A549 (cell line): Measurements from ENCODE around the gene TESMIN. TPM values are rescaled to one million over a fixed set of nuclear protein-coding genes. Genes with fewer than 3 reads are reported as not detected.

ENCODE experiments used
- ATAC-seq, 2 experiments: fragments of 200-7000 bp in 1 of 2; fragments of >200 bp in 1 of 2; cut with Nextera tagmentation in 1 of 2; cut with Tn5 transposase in 1 of 2; 3 replicates each; pipeline versions ENCODE4 v1.8.0 to v1.9.1; 2018 to 2020; ENCODE audit warnings: mild to moderate bottlenecking in 1 of 2, moderate library complexity in 1 of 2
- CTCF ChIA-PET: fragments of 300-600 bp; sonication (Branson Sonifier 250); formaldehyde crosslinking; extraction: SDS; loops from one replicate; lab custom pipeline; 2021; ENCODE audit warnings: antibody characterized with exemption, inconsistent platforms; lab: Yijun Ruan, JAX
- POLR2A ChIA-PET: fragments of 350-600 bp; formaldehyde crosslinking; extraction: SDS; loops from one replicate; lab custom pipeline; 2021; ENCODE audit warnings: antibody characterized with exemption, inconsistent platforms; lab: Yijun Ruan, JAX
- DNase-seq, 2 experiments: peaks; one replicate each; pipeline versions ENCODE4 v3.0.0 to v3.0.0-alpha.2; 2011 to 2016; ENCODE audit warnings: low read depth in 1 of 2, low spot score in 1 of 2
- FAIRE-seq: peaks from 2 replicates; lab custom pipeline; 2011; peaks lifted over from hg19 to GRCh38; lab: Jason Lieb, UNC
- H3K27ac ChIP-seq, 2 experiments: fragments of >200 bp; sonication (Bioruptor Twin); formaldehyde crosslinking; 3 replicates each; pipeline ENCODE4 v1.5.1; 2016 to 2017
- H3K4me1 ChIP-seq: fragments of >200 bp; sonication (Bioruptor Twin); formaldehyde crosslinking; 3 replicates; pipeline ENCODE4 v1.6.1; 2016
- H3K4me2 ChIP-seq: fragments of >200 bp; sonication (Bioruptor Twin); formaldehyde crosslinking; 3 replicates; pipeline ENCODE4 v1.6.1; 2016
- H3K4me3 ChIP-seq: fragments of >200 bp; sonication (Bioruptor Twin); formaldehyde crosslinking; 3 replicates; pipeline ENCODE4 v1.5.1; 2016
- H3K9me3 ChIP-seq: fragments of >200 bp; sonication (Bioruptor Twin); formaldehyde crosslinking; 3 replicates; pipeline ENCODE4 v1.6.1; 2016
- CHD2 ChIP-seq: fragments of 150-350 bp; IDR thresholded peaks from 2 replicates; pipeline ENCODE4 v1.6.1; 2014; ENCODE audit warnings: low read length; ENCODE audit not compliant: partially characterized antibody
- EHF ChIP-seq: fragments of 250-450 bp; sonication (Bioruptor Pico); IDR thresholded peaks from 2 replicates; pipeline ENCODE4 v1.5.0; 2020; ENCODE audit warnings: mild to moderate bottlenecking
- EHMT2 ChIP-seq: fragments of 200-600 bp; sonication (generic); IDR thresholded peaks from 2 replicates; pipeline ENCODE4 v1.6.1; 2016; ENCODE audit warnings: antibody characterized with exemption, low read depth, mild to moderate bottlenecking, moderate library complexity
- FOSB ChIP-seq: fragments of 250-450 bp; sonication (Bioruptor Pico); IDR thresholded peaks from 2 replicates; pipeline ENCODE4 v1.5.0; 2020; ENCODE audit warnings: mild to moderate bottlenecking, moderate library complexity
- JUNB ChIP-seq: fragments of >200 bp; sonication (Bioruptor Twin); formaldehyde crosslinking; IDR thresholded peaks from 2 replicates; pipeline ENCODE4 v1.6.1; 2016
- KDM5A ChIP-seq: fragments of 200-600 bp; sonication (generic); IDR thresholded peaks from 2 replicates; pipeline ENCODE4 v1.6.1; 2016; ENCODE audit warnings: antibody characterized with exemption, mild to moderate bottlenecking
- MAFK ChIP-seq: fragments of 450-650 bp; IDR thresholded peaks from 2 replicates; pipeline ENCODE4 v1.6.1; 2014; ENCODE audit not compliant: partially characterized antibody
- MAZ ChIP-seq: fragments of 150-350 bp; IDR thresholded peaks from 2 replicates; pipeline ENCODE4 v1.6.1; 2014; ENCODE audit warnings: antibody characterized with exemption, low read depth, low read length, borderline replicate concordance
- PHF8 ChIP-seq: fragments of 200-600 bp; sonication (generic); IDR thresholded peaks from 2 replicates; pipeline ENCODE4 v1.6.1; 2016; ENCODE audit warnings: low read depth, mild to moderate bottlenecking, antibody characterized with exemption, moderate library complexity, borderline replicate concordance
- RAD21 ChIP-seq, 2 experiments: fragments of >200 bp in 1 of 2; sonication (Bioruptor Twin) in 1 of 2; formaldehyde crosslinking in 1 of 2; IDR thresholded peaks in 1 of 2; conservative IDR thresholded peaks in 1 of 2; 2 replicates in 1 of 2; 3 replicates in 1 of 2; pipeline ENCODE4 v1.6.1; 2012 to 2018; ENCODE audit warnings: inconsistent platforms in 1 of 2
- RARB ChIP-seq: fragments of 250-450 bp; sonication (Bioruptor Pico); IDR thresholded peaks from 2 replicates; pipeline ENCODE4 v1.8.0; 2021; ENCODE audit warnings: mild to moderate bottlenecking, moderate library complexity
- RCOR1 ChIP-seq: fragments of 150-350 bp; IDR thresholded peaks from 2 replicates; pipeline ENCODE4 v1.6.1; 2014; ENCODE audit warnings: antibody characterized with exemption, low read length, low read depth
- RFX5 ChIP-seq: fragments of 450-650 bp; IDR thresholded peaks from 2 replicates; pipeline ENCODE4 v1.7.1; 2014; ENCODE audit warnings: antibody characterized with exemption, mild to moderate bottlenecking, moderate library complexity
- RNF2 ChIP-seq: fragments of 200-600 bp; sonication (generic); IDR thresholded peaks from 2 replicates; pipeline ENCODE4 v1.6.1; 2016; ENCODE audit warnings: low read depth, mild to moderate bottlenecking, antibody characterized with exemption, moderate library complexity, borderline replicate concordance
- SREBF2 ChIP-seq: fragments of 450-650 bp; IDR thresholded peaks from 2 replicates; pipeline ENCODE4 v1.6.1; 2014; ENCODE audit warnings: mild to moderate bottlenecking, moderate library complexity
- TP53 ChIP-seq: fragments of 250-450 bp; sonication (Bioruptor Pico); IDR thresholded peaks from 2 replicates; pipeline ENCODE4 v1.5.0; 2021; ENCODE audit warnings: mild to moderate bottlenecking, moderate library complexity
- ZNF302 ChIP-seq: fragments of 250-450 bp; sonication (Bioruptor Pico); IDR thresholded peaks from 2 replicates; pipeline ENCODE4 v1.9.0; 2021; ENCODE audit warnings: inconsistent platforms, mild to moderate bottlenecking, moderate library complexity
- WGBS: methylation state at CpG from one replicate; pipeline ENCODE4 v1.1.6; 2017; ENCODE audit errors: missing lambda C conversion rate; 5-methylcytosine and 5-hydroxymethylcytosine counted together
- polyA plus RNA-seq, 4 experiments: library from polyadenylated mRNA; depleted of rRNA in 3 of 4; stranded (reverse); fragments of >200 nt; fragmentation: RNase III in 1 of 4; extraction: RNeasy Plus Mini Kit Qiagen cat#74134 plus additional on column Dnase treatment in 1 of 4; gene quantifications; 2 replicates in 3 of 4; 3 replicates in 1 of 4; pipeline ENCODE4 v1.2.3, GENCODE V29; 2011 to 2017
- TF ChIP-seq, protein P1 (sequence below): IDR thresholded peaks from 2 replicates; pipeline ENCODE4 v1.6.1; 2012
- TF ChIP-seq, protein P2 (sequence below): IDR thresholded peaks from 2 replicates; pipeline ENCODE4 v1.6.1; 2012
- TF ChIP-seq, protein P3 (sequence below): fragments of 250-450 bp; sonication (Bioruptor Pico); IDR thresholded peaks from 2 replicates; pipeline ENCODE4 v1.5.0; 2021; ENCODE audit warnings: mild to moderate bottlenecking, moderate library complexity, borderline replicate concordance
- TF ChIP-seq, protein P4 (sequence below): IDR thresholded peaks from 2 replicates; pipeline ENCODE4 v1.6.1; 2012; ENCODE audit warnings: low read depth, borderline replicate concordance
- TF ChIP-seq, protein P5 (sequence below): fragments of >200 bp; sonication (Bioruptor Twin); formaldehyde crosslinking; IDR thresholded peaks from 3 replicates; pipeline ENCODE4 v1.5.1; 2016
- TF ChIP-seq, protein P6 (sequence below): fragments of 150-350 bp; IDR thresholded peaks from 2 replicates; pipeline ENCODE4 v1.6.1; 2014; ENCODE audit warnings: low read depth, mild to moderate bottlenecking, low read length

TESMIN gene
- polyA plus RNA-seq, 2 of the 4 experiments (the other 2 are of a cell fraction): 4.5 to 5.2 TPM

DNA sequence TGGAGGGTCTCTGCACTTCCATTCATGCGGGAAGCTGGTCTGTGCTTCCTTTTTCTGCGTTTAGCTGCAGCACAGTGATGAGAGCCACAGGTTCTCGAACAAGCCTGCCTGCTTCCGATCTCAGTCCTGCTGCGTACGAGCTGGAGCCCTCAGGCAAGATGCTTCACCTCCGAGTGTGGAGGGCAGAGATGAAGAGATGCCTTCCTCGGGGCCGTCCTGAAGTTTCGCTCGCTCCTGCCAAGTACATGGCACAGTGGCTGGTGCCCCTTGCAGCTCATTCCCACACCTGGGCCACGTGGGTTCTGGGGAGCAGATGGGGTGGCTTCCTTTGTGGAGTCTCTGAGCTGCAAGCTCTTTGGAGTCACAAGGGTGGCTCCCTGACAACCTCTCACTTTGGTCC, 19.5 kb upstream of the TESMIN start:
- H3K27ac ChIP-seq: no peak overlapping the region
- no peak overlapping the region for H3K4me3 ChIP-seq
- WGBS: 89% methylated on average over 12 of the region's 12 CpGs
- H3K4me2 ChIP-seq: no peak overlapping the region
- H3K9me3 ChIP-seq: no peaks in the 10 kb centered on the region
- FAIRE-seq: no peak
- no peaks in the 10 kb centered on the region for H3K4me1 ChIP-seq
- POLR2A ChIA-PET: no interaction called here
- DNase-seq: no peak
- CTCF ChIA-PET: interaction anchor here (1.3 kb wide), 1 partner anchor 14 kb away, joined by 3 read pairs; no protein-coding TSS in a partner anchor
- ATAC-seq: no peak
- TF ChIP-seq, protein P1, sequence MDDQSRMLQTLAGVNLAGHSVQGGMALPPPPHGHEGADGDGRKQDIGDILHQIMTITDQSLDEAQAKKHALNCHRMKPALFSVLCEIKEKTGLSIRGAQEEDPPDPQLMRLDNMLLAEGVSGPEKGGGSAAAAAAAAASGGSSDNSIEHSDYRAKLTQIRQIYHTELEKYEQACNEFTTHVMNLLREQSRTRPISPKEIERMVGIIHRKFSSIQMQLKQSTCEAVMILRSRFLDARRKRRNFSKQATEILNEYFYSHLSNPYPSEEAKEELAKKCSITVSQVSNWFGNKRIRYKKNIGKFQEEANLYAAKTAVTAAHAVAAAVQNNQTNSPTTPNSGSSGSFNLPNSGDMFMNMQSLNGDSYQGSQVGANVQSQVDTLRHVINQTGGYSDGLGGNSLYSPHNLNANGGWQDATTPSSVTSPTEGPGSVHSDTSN: no peak
- TF ChIP-seq PHF8: no peak
- no peak for TF ChIP-seq EHF (CRISPR knock-in tag)
- no peak for TF ChIP-seq FOSB
- no peak for TF ChIP-seq RCOR1
- TF ChIP-seq, protein P2, sequence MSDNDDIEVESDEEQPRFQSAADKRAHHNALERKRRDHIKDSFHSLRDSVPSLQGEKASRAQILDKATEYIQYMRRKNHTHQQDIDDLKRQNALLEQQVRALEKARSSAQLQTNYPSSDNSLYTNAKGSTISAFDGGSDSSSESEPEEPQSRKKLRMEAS: no peak
- no peak for TF ChIP-seq RAD21 (conservative IDR thresholded peaks at IDR 0.05 in 1 of 2, IDR thresholded peaks at IDR 0.05 in 1 of 2)
- TF ChIP-seq, all 56 proteins: peak for 0

DNA sequence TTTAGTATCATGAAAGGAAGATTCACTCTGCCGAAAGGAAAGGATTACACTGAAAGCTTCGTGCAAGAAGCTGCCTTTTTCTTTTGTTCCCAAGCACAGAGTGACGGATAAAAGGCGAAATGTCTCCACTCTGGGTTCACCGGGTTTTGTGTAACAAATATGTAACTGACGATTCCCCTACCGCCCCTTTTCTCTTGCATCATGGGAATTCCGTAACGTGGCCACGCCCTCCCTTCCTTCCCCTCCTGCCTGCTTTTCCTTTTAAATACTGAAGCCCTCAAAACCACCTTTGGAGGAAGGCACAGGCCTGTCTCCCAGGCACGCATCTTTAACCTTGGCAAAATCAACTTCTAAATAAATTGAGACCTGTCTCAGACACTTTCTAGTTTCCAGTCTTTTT, 16.4 kb upstream of the TESMIN start:
- TF ChIP-seq, protein P3, sequence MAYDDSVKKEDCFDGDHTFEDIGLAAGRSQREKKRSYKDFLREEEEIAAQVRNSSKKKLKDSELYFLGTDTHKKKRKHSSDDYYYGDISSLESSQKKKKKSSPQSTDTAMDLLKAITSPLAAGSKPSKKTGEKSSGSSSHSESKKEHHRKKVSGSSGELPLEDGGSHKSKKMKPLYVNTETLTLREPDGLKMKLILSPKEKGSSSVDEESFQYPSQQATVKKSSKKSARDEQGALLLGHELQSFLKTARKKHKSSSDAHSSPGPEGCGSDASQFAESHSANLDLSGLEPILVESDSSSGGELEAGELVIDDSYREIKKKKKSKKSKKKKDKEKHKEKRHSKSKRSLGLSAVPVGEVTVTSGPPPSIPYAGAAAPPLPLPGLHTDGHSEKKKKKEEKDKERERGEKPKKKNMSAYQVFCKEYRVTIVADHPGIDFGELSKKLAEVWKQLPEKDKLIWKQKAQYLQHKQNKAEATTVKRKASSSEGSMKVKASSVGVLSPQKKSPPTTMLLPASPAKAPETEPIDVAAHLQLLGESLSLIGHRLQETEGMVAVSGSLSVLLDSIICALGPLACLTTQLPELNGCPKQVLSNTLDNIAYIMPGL (CRISPR knock-in tag): no peak
- TF ChIP-seq RCOR1 (no peak), SREBF2 (no peak), KDM5A (no peak), ZNF302 (CRISPR knock-in tag) (no peak), RFX5 (no peak), MAZ (no peak), MAFK (no peak), RARB (CRISPR knock-in tag) (no peak), CHD2 (no peak)
- TF ChIP-seq, protein P4, sequence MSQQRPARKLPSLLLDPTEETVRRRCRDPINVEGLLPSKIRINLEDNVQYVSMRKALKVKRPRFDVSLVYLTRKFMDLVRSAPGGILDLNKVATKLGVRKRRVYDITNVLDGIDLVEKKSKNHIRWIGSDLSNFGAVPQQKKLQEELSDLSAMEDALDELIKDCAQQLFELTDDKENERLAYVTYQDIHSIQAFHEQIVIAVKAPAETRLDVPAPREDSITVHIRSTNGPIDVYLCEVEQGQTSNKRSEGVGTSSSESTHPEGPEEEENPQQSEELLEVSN: no peak
- no peak overlapping the region for H3K4me2 ChIP-seq
- no peak overlapping the region for H3K4me3 ChIP-seq
- DNase-seq (no peak), ATAC-seq (no peak), FAIRE-seq (no peak)
- WGBS: 93% methylated on average over 11 of the region's 11 CpGs
- no peaks in the 10 kb centered on the region for H3K4me1 ChIP-seq
- H3K9me3 ChIP-seq: no peaks in the 10 kb centered on the region
- POLR2A ChIA-PET: no interaction called here
- H3K27ac ChIP-seq: no peak overlapping the region
- CTCF ChIA-PET: interaction anchor here (0.6 to 2.0 kb wide), 3 partner anchors 30 to 309 kb away, joined by 3 to 4 read pairs (median 3); partner anchors contain the start of gene TPCN2

DNA sequence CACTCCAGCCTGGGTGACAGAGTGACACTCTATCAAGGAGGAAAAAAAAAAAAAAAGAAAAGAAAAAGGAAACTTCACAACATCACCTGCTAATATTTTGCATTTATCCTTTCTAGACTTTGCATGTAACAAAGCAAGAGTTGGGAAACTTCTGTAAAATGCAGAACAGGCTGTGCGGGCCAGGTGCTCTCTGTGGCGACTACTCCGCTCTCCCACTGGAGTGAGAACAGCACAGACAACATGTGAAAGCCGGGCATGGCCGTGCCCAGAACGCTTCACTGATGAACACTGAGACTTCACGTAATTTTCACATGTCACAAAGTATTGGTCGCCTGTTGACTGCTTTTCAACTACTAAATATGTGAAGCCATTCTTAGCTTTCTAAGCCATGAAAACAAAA, 15.5 kb upstream of the TESMIN start:
- Histone ChIP-seq H3K4me3 (no peak overlapping the region), H3K4me2 (no peak overlapping the region), H3K27ac (no peak overlapping the region), H3K9me3 (no peaks in the 10 kb centered on the region), H3K4me1 (no peaks in the 10 kb centered on the region)
- 95% methylated on average over 8 of the region's 8 CpGs for WGBS
- CTCF ChIA-PET: interaction anchor here (2.0 kb wide), 1 partner anchor 31 kb away, joined by 4 read pairs; no protein-coding TSS in a partner anchor
- TF ChIP-seq EHMT2: no peak
- no peak for TF ChIP-seq SREBF2
- TF ChIP-seq, protein P5, sequence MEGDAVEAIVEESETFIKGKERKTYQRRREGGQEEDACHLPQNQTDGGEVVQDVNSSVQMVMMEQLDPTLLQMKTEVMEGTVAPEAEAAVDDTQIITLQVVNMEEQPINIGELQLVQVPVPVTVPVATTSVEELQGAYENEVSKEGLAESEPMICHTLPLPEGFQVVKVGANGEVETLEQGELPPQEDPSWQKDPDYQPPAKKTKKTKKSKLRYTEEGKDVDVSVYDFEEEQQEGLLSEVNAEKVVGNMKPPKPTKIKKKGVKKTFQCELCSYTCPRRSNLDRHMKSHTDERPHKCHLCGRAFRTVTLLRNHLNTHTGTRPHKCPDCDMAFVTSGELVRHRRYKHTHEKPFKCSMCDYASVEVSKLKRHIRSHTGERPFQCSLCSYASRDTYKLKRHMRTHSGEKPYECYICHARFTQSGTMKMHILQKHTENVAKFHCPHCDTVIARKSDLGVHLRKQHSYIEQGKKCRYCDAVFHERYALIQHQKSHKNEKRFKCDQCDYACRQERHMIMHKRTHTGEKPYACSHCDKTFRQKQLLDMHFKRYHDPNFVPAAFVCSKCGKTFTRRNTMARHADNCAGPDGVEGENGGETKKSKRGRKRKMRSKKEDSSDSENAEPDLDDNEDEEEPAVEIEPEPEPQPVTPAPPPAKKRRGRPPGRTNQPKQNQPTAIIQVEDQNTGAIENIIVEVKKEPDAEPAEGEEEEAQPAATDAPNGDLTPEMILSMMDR: no peak
- TF ChIP-seq TP53: no peak
- TF ChIP-seq JUNB: no peak
- TF ChIP-seq, protein P6, sequence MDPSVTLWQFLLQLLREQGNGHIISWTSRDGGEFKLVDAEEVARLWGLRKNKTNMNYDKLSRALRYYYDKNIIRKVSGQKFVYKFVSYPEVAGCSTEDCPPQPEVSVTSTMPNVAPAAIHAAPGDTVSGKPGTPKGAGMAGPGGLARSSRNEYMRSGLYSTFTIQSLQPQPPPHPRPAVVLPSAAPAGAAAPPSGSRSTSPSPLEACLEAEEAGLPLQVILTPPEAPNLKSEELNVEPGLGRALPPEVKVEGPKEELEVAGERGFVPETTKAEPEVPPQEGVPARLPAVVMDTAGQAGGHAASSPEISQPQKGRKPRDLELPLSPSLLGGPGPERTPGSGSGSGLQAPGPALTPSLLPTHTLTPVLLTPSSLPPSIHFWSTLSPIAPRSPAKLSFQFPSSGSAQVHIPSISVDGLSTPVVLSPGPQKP: no peak
- TF ChIP-seq RNF2: no peak
- no peak for TF ChIP-seq EHF (CRISPR knock-in tag)
- FAIRE-seq: no peak
- POLR2A ChIA-PET: no interaction called here
- ATAC-seq: no peak
- DNase-seq: no peak
